Osteocyte (in vitro differentiated cells): Measurements from ENCODE around the gene THUMPD3. TPM values are rescaled to one million over a fixed set of nuclear protein-coding genes. Genes with fewer than 3 reads are reported as not detected.

Source experiments
- DNase-seq: peaks from one replicate; pipeline ENCODE4 v3.0.0; 2021; ENCODE audit warnings: mixed read lengths; ENCODE audit not compliant: unreplicated experiment; ENCODE audit errors: extremely low spot score
- H3K27ac Mint-ChIP-seq: one replicate; pipeline ENCODE4 v1.8.0; 2021; ENCODE audit warnings: mild to moderate bottlenecking, mixed read lengths; ENCODE audit not compliant: unreplicated experiment
- H3K27me3 Mint-ChIP-seq: one replicate; pipeline ENCODE4 v1.8.0; 2021; ENCODE audit warnings: mixed read lengths; ENCODE audit not compliant: unreplicated experiment
- H3K36me3 Mint-ChIP-seq: one replicate; pipeline ENCODE4 v1.8.0; 2021; ENCODE audit warnings: mixed read lengths; ENCODE audit not compliant: unreplicated experiment
- H3K4me1 Mint-ChIP-seq: one replicate; pipeline ENCODE4 v1.8.0; 2021; ENCODE audit warnings: mixed read lengths; ENCODE audit not compliant: unreplicated experiment
- H3K4me3 Mint-ChIP-seq: one replicate; pipeline ENCODE4 v1.8.0; 2021; ENCODE audit warnings: mild to moderate bottlenecking, moderate library complexity, mixed read lengths; ENCODE audit not compliant: unreplicated experiment
- H3K9me3 Mint-ChIP-seq: one replicate; pipeline ENCODE4 v1.8.0; 2021; ENCODE audit warnings: mixed read lengths; ENCODE audit not compliant: unreplicated experiment
- total RNA-seq: library from RNA; stranded (reverse); gene quantifications from 2 replicates; pipeline ENCODE4 v1.2.1, GENCODE V29; 2021
- TF ChIP-seq, protein P1 (sequence below): fragments of 200-600 bp; sonication (generic); IDR thresholded peaks from 2 replicates; pipeline ENCODE4 v1.5.0; 2021; ENCODE audit warnings: antibody characterized with exemption, mild to moderate bottlenecking, moderate library complexity

THUMPD3 gene
- total RNA-seq, 1 donor from 2014 or later = 45.4 TPM

- Mint-ChIP-seq H3K9me3 (no peaks in the 10 kb centered on the region), H3K27ac (peak overlapping the region; percentile 97), H3K36me3 (peaks cover 8% of the 10 kb centered on the region), H3K4me3 (peak overlapping the region; percentile 95), H3K27me3 (no peaks in the 10 kb centered on the region), H3K4me1 (peaks cover 65% of the 10 kb centered on the region)
- TF ChIP-seq, protein P1, sequence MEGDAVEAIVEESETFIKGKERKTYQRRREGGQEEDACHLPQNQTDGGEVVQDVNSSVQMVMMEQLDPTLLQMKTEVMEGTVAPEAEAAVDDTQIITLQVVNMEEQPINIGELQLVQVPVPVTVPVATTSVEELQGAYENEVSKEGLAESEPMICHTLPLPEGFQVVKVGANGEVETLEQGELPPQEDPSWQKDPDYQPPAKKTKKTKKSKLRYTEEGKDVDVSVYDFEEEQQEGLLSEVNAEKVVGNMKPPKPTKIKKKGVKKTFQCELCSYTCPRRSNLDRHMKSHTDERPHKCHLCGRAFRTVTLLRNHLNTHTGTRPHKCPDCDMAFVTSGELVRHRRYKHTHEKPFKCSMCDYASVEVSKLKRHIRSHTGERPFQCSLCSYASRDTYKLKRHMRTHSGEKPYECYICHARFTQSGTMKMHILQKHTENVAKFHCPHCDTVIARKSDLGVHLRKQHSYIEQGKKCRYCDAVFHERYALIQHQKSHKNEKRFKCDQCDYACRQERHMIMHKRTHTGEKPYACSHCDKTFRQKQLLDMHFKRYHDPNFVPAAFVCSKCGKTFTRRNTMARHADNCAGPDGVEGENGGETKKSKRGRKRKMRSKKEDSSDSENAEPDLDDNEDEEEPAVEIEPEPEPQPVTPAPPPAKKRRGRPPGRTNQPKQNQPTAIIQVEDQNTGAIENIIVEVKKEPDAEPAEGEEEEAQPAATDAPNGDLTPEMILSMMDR = no peak
- no peak for DNase-seq
Observed at GRCh38 chr3:9397906-9398699, 35.2 kb downstream of the THUMPD3 start.

DNA sequence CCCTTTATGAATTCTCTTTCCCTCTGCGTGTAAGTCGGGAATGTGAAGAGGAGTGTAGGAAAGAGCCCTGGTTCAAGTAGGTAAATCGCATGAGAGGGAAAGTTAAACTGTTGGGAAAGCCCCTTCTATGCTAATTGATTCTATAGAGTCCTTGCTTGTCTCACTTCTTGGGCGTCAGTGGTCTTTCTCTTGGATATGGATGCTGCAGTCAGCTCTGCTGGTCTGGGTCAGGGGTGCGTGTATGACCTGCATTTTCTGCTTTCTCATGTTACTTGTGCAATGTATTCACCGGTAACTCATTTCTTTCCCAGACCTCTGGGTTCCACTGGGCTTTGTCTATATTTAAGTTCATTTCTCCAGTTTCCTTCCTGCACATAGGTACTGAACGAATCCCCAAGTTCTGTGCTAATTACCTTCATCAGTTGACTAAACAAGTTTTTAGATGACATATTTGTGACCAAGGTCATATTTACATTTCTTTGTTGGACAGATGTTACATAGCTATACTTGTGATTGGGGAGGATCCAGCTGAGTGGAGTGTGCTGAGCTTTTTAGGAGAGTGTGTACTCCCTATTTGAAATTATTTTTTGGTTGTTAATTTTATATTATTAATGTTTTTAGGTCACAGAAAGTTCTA is 36.0 kb downstream of the THUMPD3 start:
- TF ChIP-seq, protein P1 = no peak
- Mint-ChIP-seq H3K9me3 (no peaks in the 10 kb centered on the region), H3K36me3 (peaks cover 8% of the 10 kb centered on the region), H3K4me1 (peaks cover 69% of the 10 kb centered on the region), H3K27ac (peak overlapping the region; percentile 97), H3K27me3 (no peaks in the 10 kb centered on the region), H3K4me3 (peak overlapping the region; percentile 95)
- DNase-seq = no peak

GRCh38 chr3:9399337-9399703 is 36.5 kb downstream of the THUMPD3 start:
- no peaks in the 10 kb centered on the region for H3K9me3 Mint-ChIP-seq
- peaks cover 68% of the 10 kb centered on the region for H3K4me1 Mint-ChIP-seq
- no peak for DNase-seq
- peak overlapping the region; percentile 97 for H3K27ac Mint-ChIP-seq
- peak overlapping the region; percentile 95 for H3K4me3 Mint-ChIP-seq
- peaks cover 3% of the 10 kb centered on the region for H3K36me3 Mint-ChIP-seq
- TF ChIP-seq, protein P1 = no peak
- no peaks in the 10 kb centered on the region for H3K27me3 Mint-ChIP-seq

GRCh38 chr3:9399746-9400145 is 36.9 kb downstream of the THUMPD3 start:
- Mint-ChIP-seq H3K27me3 (no peaks in the 10 kb centered on the region), H3K27ac (peak overlapping the region; percentile 97), H3K4me1 (peaks cover 68% of the 10 kb centered on the region), H3K9me3 (no peaks in the 10 kb centered on the region), H3K4me3 (peak overlapping the region; percentile 95), H3K36me3 (no peaks in the 10 kb centered on the region)
- peak; percentile 90 for DNase-seq
- TF ChIP-seq, protein P1 = peak; percentile 30

- Mint-ChIP-seq H3K9me3 (no peaks in the 10 kb centered on the region), H3K27ac (peak overlapping the region; percentile 97), H3K36me3 (no peaks in the 10 kb centered on the region), H3K27me3 (no peaks in the 10 kb centered on the region), H3K4me3 (peak overlapping the region; percentile 60), H3K4me1 (peaks cover 68% of the 10 kb centered on the region)
- no peak for DNase-seq
- TF ChIP-seq, protein P1 = no peak
Observed at GRCh38 chr3:9400616-9401015, 37.8 kb downstream of the THUMPD3 start.
